HFF-Myc (cell line): ENCODE measurements around the gene PASK.

Experiments
- DNase-seq: peaks from one replicate; pipeline ENCODE4 v3.0.0-alpha.2; 2011; ENCODE audit warnings: low read depth; ENCODE audit errors: extremely low read depth
- H3K4me3 ChIP-seq: replicated peaks from 2 replicates; pipeline ENCODE4 v1.5.1; 2011; ENCODE audit warnings: low read depth, mild to moderate bottlenecking, control low read depth, low read length
- CTCF ChIP-seq: IDR thresholded peaks from 2 replicates; pipeline ENCODE4 v1.5.1; 2012; ENCODE audit warnings: mild to moderate bottlenecking, low read depth, low read length, control low read depth; ENCODE audit errors: missing control alignments

PASK gene

DNA sequence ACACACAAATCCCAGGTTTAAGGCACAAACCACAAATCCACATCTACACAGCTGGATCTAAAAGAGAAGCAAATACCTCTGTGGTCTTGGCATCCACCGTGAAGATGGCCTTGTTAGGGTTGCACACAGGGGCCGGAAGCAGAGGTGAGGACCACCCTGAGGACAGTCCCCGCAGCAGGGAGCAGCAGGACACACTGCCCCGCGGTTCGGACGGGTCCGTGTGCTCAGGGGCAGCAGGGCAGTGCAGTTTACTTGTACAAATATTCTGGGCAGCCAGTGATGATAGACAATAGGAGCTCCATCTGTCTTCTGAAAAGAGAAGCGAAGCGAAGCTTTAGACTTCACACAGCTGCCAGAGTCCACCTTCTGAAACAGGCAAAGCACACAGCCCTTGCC is 8.8 kb downstream of the PASK start:
- DNase-seq = no peak
- no peak for TF ChIP-seq CTCF
- H3K4me3 ChIP-seq = no peak overlapping the region

DNA sequence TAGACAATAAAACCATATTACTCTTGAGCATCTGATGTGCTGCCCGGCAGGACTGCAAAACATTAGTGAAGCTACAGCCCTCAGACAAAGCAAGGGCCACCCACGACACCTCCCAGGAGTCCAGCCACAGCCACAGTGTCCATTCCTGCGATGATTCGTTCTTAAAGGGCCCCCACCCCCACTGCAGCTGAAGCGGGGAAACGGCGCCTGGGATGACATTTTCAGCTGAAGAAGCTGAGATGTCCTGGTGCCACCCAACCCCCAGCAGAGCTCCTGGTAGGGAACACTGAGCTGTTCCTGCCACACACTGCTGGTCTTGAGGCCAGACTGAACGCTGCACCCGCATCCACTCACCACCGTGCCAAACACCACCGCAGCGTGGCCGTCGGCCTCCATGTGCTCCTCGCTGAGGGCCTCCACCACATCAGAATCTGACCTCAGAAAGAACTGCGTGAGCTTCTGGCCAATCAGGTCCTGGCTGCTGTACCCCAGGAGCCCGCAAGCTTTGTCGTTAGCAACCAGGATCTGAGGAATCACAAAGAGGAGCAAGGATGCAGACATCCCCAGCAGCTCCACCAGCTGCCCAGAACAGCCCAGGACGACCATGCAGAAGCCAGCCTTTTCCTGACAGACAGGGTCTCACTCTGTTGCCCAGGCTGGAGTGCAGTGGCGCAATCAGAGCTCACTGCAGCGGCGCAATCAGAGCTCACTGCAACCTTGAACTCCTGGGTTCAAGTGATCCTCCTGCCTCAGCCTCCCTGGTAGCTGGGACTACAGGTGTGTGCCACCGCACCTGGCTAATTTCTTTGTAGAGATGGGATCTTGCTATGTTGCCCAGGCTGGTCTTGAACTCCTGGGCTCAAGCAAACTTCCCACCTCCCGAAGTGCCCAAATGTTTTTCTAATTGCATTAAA is 9.5 kb downstream of the PASK start:
- H3K4me3 ChIP-seq = no peak overlapping the region
- no peak for TF ChIP-seq CTCF
- DNase-seq = no peak

DNA sequence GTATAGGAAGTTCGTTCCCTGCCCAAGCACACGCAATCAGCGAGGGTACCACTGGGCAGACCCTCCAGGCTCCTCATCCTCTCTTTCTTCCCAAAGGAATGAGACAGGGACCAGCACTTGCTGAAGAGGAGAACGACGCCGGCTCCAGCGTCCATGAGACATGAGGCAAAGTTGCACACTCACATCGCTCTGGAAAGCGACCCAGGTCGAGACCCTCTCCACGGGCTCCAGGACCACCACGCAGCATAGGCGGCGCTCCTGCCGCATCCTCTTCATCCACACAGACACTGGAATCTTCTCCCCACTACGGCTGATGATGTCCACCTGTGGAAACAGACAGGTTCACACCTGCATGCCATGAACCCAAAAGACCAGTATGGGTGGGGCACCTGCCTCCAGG is 10.8 kb downstream of the PASK start:
- DNase-seq = no peak
- no peak for TF ChIP-seq CTCF
- no peak overlapping the region for H3K4me3 ChIP-seq

- H3K4me3 ChIP-seq = no peak overlapping the region
- TF ChIP-seq CTCF = no peak
- DNase-seq = no peak
Observed at GRCh38 chr2:241137276-241138190, 11.7 kb downstream of the PASK start.

DNA sequence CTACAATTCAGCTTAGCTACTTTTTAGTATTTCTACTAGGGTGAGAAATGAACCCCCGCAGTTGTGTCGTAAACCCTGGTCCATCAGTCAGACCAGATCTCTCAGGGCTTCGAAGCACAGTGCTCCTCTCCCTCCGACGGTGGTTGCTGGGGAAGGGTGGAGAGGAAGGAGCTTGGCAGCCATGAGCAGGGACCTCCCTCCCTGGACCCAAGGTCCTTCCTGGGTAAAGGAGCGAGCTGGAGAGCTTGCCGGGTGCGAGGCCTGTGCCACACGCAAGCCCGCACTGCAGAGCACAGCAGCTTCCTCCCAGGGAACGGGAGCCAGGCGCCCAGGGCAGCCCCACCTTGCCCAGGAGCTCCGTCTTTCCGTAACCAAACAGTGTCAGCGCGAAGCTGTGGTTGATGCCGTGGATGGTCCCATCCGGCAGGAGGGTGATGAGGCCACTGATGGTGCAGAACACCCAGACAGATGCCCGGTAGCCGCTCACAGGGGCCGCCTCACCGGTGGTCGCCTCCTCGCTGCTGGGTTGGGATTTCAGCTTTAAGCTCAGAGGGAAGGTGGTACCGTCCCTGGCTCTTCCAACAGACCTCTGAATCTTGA is 12.5 kb downstream of the PASK start:
- no peak overlapping the region for H3K4me3 ChIP-seq
- no peak for DNase-seq
- TF ChIP-seq CTCF = no peak

DNA sequence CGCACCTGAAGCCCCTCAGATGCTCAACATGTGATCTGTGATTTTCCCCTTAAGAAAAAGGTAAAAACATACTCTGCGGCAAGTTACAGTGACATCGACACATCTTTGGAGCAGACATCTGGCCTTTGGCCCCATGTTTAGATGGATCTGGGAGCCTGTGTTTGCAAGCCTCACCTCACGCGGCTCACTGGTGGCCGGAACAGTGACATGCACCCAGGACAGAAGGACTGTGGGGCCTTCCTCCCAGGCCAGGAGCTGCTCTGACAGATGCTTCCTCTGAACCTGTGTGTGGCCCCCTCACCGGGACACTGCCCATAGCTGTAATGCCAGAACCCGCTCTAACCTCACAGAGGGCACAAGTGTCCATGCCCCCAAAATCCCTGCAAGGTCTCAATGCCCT is 13.1 kb downstream of the PASK start:
- DNase-seq = no peak
- H3K4me3 ChIP-seq = no peak overlapping the region
- TF ChIP-seq CTCF = no peak
